ENCODE measurements around the gene RNF115. TPM values are rescaled to one million over a fixed set of nuclear protein-coding genes. Genes with fewer than 3 reads are reported as not detected.

Gene RNF115
- total RNA-seq, 1 donor from 2014 or later = 16.5 TPM

- no peak overlapping the region for H3K27ac ChIP-seq
- H3K4me1 ChIP-seq = peaks cover 0 to 2% of the 10 kb centered on the region in 2 donors
- no peak for TF ChIP-seq CTCF (IDR thresholded peaks at IDR 0.05)
- intact Hi-C loops (cut with DNase I) = no loop called here
- peaks cover 2 to 6% of the 10 kb centered on the region in 2 donors for H3K36me3 ChIP-seq
- H3K4me3 ChIP-seq = no peak overlapping the region
- H3K27me3 ChIP-seq = no peaks in the 10 kb centered on the region
- H3K9me3 ChIP-seq = no peaks in the 10 kb centered on the region
- DNase-seq (ENCODE audit: low spot score in 2 of 2) = no peak
These were observed 35.3 kb downstream of the RNF115 start for GRCh38 chr1:145788580-145788979.

- no peak for TF ChIP-seq CTCF (IDR thresholded peaks at IDR 0.05)
- Histone ChIP-seq H3K9me3 (no peaks in the 10 kb centered on the region), H3K27me3 (no peaks in the 10 kb centered on the region), H3K27ac (peak overlapping the region; percentile 80 to 87), H3K4me3 (no peak overlapping the region), H3K36me3 (peaks cover 2 to 6% of the 10 kb centered on the region in 2 donors), H3K4me1 (peaks cover 0 to 9% of the 10 kb centered on the region in 2 donors)
- intact Hi-C loops (cut with DNase I) = no loop called here
- DNase-seq (ENCODE audit: low spot score in 2 of 2) = no peak
These were observed 37.6 kb downstream of the RNF115 start for GRCh38 chr1:145786271-145786670.

GRCh38 chr1:145785547-145785946 lies 38.3 kb downstream of the RNF115 start:
- Histone ChIP-seq H3K36me3 (peaks cover 2 to 6% of the 10 kb centered on the region in 2 donors), H3K27me3 (no peaks in the 10 kb centered on the region), H3K27ac (peak overlapping the region; percentile 80 to 87), H3K9me3 (no peaks in the 10 kb centered on the region), H3K4me3 (no peak overlapping the region), H3K4me1 (peaks cover 0 to 9% of the 10 kb centered on the region in 2 donors)
- no peak for DNase-seq (ENCODE audit: low spot score in 2 of 2)
- intact Hi-C loops (cut with DNase I) = no loop called here
- no peak for TF ChIP-seq CTCF (IDR thresholded peaks at IDR 0.05)

DNA sequence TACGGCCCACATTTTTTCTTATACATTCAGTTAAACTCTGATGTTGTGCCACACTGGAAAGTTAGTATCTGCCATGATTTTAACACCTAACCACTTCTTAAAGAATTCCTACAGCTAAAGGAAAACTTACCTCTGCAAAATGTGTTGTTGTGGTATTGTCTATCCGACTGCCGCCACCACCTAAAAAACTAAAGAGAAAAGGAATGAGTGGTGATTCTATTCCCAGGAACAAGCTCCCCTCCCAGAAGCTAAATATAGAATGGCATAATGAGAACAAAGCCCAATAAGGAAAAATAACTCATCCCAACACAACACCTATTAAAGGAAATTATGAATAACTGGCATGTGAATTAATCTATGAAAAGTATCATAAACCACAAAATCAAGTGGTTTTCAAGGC lies 39.5 kb downstream of the RNF115 start:
- peaks cover 6 to 14% of the 10 kb centered on the region in 2 donors for H3K36me3 ChIP-seq
- no peaks in the 10 kb centered on the region for H3K9me3 ChIP-seq
- intact Hi-C loops (cut with DNase I) = loop anchor here (5.0 kb wide), 1 partner anchor 38 kb away; the partner anchor contains the start of genes POLR3C and RNF115
- H3K4me3 ChIP-seq = peak overlapping the region; percentile 41 to 62
- no peak for DNase-seq (ENCODE audit: low spot score in 2 of 2)
- peak overlapping the region; percentile 80 to 87 for H3K27ac ChIP-seq
- TF ChIP-seq CTCF (IDR thresholded peaks at IDR 0.05) = no peak
- H3K4me1 ChIP-seq = peaks cover 0 to 9% of the 10 kb centered on the region in 2 donors
- H3K27me3 ChIP-seq = no peaks in the 10 kb centered on the region

DNA sequence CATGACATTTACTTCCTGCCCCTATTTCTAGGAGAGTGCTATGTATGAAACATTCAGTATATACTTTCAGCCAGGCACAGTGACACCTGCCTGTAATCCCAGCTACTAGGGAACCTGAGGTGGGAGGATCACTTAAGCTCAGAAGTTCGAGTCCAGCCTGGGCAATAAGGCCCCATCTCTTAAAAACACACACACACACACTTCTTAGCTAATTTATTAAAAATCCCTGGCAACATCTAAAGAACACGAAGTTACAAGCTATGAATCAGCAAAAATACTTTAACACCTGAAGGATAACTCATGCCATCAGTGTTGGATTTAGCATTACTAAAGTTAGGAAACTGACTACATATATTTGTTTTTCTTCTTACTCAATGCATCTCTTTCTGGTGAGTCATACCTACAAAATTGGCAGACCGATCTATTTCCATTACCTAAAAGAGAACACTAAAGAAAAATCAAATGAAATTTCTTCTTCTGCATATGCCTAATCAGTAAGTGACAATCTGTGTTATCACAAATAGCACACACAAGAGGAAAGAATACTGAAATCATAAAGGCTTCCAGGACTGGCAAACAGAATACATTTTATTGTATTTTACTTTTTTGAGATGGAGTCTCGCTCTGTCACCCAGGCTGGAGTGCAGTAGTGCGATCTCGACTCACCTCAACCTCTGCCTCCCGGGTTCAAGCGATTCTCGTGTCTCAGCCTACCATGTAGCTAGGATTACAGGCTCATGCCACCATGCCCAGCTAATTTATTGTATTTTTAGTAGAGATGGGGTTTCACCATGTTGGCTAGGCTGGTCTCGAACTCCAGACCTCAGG lies 41.4 kb downstream of the RNF115 start:
- DNase-seq (ENCODE audit: low spot score in 2 of 2) = no peak
- Histone ChIP-seq H3K4me1 (peaks cover 0 to 15% of the 10 kb centered on the region in 2 donors), H3K4me3 (peak overlapping the region; percentile 41 to 62), H3K27ac (peak overlapping the region; percentile 80 to 87), H3K9me3 (no peaks in the 10 kb centered on the region), H3K36me3 (peaks cover 6 to 19% of the 10 kb centered on the region in 2 donors), H3K27me3 (no peaks in the 10 kb centered on the region)
- intact Hi-C loops (cut with DNase I) = loop anchor here (5.0 kb wide), 1 partner anchor 40 kb away; the partner anchor contains the start of genes POLR3C and RNF115
- TF ChIP-seq CTCF (IDR thresholded peaks at IDR 0.05) = no peak

Data from ascending aorta (tissue), 2 donors.